ENCODE measurements around the gene IGSF9. TPM values are rescaled to one million over a fixed set of nuclear protein-coding genes. Genes with fewer than 3 reads are reported as not detected.

Gene IGSF9
- total RNA-seq, 1 donor from 2014 or later = 24.5 TPM

- H3K9me3 Mint-ChIP-seq = peaks cover 2% of the 10 kb centered on the region
- H3K36me3 Mint-ChIP-seq (ENCODE audit: low read depth) = no peaks in the 10 kb centered on the region
- DNase-seq (ENCODE audit: low read depth, low spot score) = no peak
- H3K4me1 Mint-ChIP-seq = no peaks in the 10 kb centered on the region
- H3K27me3 Mint-ChIP-seq (ENCODE audit: low read depth) = peaks cover 38% of the 10 kb centered on the region
- H3K27ac Mint-ChIP-seq (ENCODE audit: unreplicated experiment) = no peak overlapping the region
- TF ChIP-seq CTCF (conservative IDR thresholded peaks at IDR 0.05) = no peak
- H3K4me3 Mint-ChIP-seq = no peak overlapping the region
Measured at GRCh38 chr1:159985473-159985872, 40.1 kb upstream of the IGSF9 start.

GRCh38 chr1:159983681-159984080 is 38.3 kb upstream of the IGSF9 start:
- Mint-ChIP-seq H3K9me3 (peaks cover 2% of the 10 kb centered on the region), H3K36me3 (ENCODE audit: low read depth) (no peaks in the 10 kb centered on the region), H3K27me3 (ENCODE audit: low read depth) (peaks cover 47% of the 10 kb centered on the region), H3K27ac (ENCODE audit: unreplicated experiment) (no peak overlapping the region), H3K4me1 (no peaks in the 10 kb centered on the region), H3K4me3 (no peak overlapping the region)
- no peak for DNase-seq (ENCODE audit: low read depth, low spot score)
- no peak for TF ChIP-seq CTCF (conservative IDR thresholded peaks at IDR 0.05)

- TF ChIP-seq CTCF (conservative IDR thresholded peaks at IDR 0.05) = no peak
- H3K36me3 Mint-ChIP-seq (ENCODE audit: low read depth) = no peaks in the 10 kb centered on the region
- DNase-seq (ENCODE audit: low read depth, low spot score) = no peak
- no peak overlapping the region for H3K27ac Mint-ChIP-seq (ENCODE audit: unreplicated experiment)
- H3K9me3 Mint-ChIP-seq = peaks cover 2% of the 10 kb centered on the region
- H3K4me1 Mint-ChIP-seq = no peaks in the 10 kb centered on the region
- no peak overlapping the region for H3K4me3 Mint-ChIP-seq
- H3K27me3 Mint-ChIP-seq (ENCODE audit: low read depth) = peaks cover 61% of the 10 kb centered on the region
Measured at GRCh38 chr1:159982280-159982679, 36.9 kb upstream of the IGSF9 start.

GRCh38 chr1:159981351-159982055 is 36.1 kb upstream of the IGSF9 start:
- no peaks in the 10 kb centered on the region for H3K4me1 Mint-ChIP-seq
- H3K27me3 Mint-ChIP-seq (ENCODE audit: low read depth) = peaks cover 69% of the 10 kb centered on the region
- H3K36me3 Mint-ChIP-seq (ENCODE audit: low read depth) = no peaks in the 10 kb centered on the region
- no peak for TF ChIP-seq CTCF (conservative IDR thresholded peaks at IDR 0.05)
- H3K27ac Mint-ChIP-seq (ENCODE audit: unreplicated experiment) = no peak overlapping the region
- DNase-seq (ENCODE audit: low read depth, low spot score) = no peak
- peaks cover 2% of the 10 kb centered on the region for H3K9me3 Mint-ChIP-seq
- no peak overlapping the region for H3K4me3 Mint-ChIP-seq

- Mint-ChIP-seq H3K27ac (ENCODE audit: unreplicated experiment) (no peak overlapping the region), H3K36me3 (ENCODE audit: low read depth) (no peaks in the 10 kb centered on the region), H3K9me3 (peaks cover 2% of the 10 kb centered on the region), H3K27me3 (ENCODE audit: low read depth) (peaks cover 69% of the 10 kb centered on the region), H3K4me3 (no peak overlapping the region), H3K4me1 (no peaks in the 10 kb centered on the region)
- TF ChIP-seq CTCF (conservative IDR thresholded peaks at IDR 0.05) = no peak
- no peak for DNase-seq (ENCODE audit: low read depth, low spot score)
Measured at GRCh38 chr1:159980786-159981185, 35.4 kb upstream of the IGSF9 start.
